H4 (cell line): Measurements from ENCODE around the gene AFF3. TPM values are rescaled to one million over a fixed set of nuclear protein-coding genes. Genes with fewer than 3 reads are reported as not detected.

Experiments used
- DNase-seq: peaks from one replicate; pipeline ENCODE4 v3.0.0-alpha.2; 2015; ENCODE audit warnings: low spot score
- total RNA-seq: library from RNA; depleted of rRNA; stranded (reverse); fragments of >200 nt; shearing (Covaris generic); gene quantifications from 2 replicates; pipeline ENCODE4 v1.2.3, GENCODE V29; 2014

AFF3 gene
- total RNA-seq, 1 experiment from 2014 or later: 0.37 TPM

DNA sequence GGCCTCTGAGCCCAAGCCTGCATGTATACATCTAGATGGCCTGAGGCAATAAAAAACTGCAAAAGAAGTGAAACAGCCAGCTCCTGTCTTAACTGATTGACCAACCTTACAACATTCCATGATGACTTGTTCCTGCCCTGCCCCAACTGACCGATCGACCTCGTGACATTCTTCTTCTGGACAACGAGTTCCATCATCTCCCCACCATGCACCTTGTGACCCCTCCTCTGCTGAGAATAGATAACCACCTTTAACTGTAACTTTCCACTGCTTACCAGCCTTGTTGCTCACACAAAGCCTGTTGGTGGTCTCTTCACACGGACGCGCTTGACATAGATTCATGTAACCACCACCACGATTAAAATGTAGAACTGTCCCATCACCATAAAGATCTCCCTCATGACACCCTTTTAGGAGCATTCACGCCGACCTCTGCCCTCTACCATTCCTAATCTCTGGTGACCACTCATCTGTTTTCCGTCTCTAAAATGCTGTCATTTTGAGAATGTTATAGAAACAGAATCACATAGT lies 532.5 kb downstream of the AFF3 start:
- no peak for DNase-seq

DNA sequence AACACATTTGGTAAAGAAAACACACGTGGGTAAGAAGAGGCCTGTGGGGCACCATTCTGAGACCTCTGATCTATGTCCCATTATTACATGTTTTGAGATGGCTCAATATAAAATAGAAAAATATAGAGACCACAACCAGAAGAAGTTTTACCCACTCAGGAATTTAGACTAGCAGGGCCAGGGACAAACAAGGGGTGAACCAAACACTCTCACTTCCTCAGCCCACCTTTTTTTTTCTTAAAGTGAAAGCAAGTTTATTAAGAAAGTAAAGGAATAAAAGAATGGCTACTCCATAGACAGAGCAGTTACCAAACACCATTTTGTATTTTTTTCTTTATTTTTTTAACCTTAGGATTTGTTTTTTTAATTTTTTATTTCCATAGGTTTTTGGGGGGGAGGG lies 533.5 kb downstream of the AFF3 start:
- no peak for DNase-seq

- DNase-seq: no peak
Observed at GRCh38 chr2:99607861-99608491, 534.4 kb downstream of the AFF3 start.

GRCh38 chr2:99607454-99607853 lies 534.9 kb downstream of the AFF3 start:
- DNase-seq: no peak

- no peak for DNase-seq
Observed at GRCh38 chr2:99605036-99605435, 537.4 kb downstream of the AFF3 start.

DNA sequence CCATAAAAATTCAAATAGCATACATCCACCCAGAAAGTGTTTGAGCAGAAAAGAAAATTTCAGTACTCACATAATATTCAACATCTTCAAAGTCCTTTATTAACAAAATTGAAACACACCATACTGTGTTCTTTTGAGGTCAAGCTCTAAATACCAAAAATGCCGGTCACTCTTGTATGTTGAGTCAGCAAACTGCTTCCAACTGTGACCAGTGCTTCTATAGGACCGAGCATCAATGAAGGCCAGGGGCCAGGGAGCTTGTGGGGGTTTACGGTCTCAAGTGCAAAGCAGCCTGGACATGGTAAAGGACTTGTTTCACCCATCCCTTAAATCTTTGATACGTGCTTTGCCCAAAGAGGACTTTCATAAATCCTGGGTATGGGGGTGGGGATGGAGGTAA lies 539.9 kb downstream of the AFF3 start:
- no peak for DNase-seq

DNA sequence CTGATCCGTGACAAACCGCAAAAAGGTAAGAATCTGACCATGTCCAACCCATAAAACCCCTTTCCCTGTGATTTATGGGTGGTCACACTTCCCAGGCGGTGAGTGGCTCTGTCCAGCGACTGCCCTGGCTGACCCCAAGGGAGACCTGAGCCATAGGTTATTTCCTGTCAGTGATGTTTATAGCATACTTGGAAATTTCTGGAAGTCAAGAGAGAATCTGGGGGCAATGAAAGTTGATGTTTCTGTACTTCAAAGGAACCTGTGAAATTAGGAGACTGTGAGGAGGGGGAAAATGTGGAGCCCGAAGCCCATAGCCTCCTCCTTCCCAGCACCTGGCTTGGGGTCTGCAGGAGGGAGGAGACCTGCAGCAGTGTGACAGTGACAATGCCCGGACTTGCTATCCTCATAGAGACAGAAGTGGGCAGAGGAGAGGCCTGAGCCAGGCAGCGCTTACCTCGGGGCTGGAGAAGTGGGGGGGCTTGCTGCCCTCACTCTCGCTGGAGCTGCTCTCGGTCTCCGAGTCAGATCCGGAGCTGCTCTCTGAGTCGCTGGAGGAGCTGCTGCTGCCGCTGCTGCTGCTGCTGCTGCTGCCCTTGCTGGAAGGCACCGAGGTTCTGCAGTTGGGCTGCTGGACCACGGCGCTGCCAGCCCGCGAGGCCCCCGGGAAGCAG lies 541.3 kb downstream of the AFF3 start:
- DNase-seq: no peak

- no peak for DNase-seq
Observed at GRCh38 chr2:99598441-99598840, 543.9 kb downstream of the AFF3 start.

DNA sequence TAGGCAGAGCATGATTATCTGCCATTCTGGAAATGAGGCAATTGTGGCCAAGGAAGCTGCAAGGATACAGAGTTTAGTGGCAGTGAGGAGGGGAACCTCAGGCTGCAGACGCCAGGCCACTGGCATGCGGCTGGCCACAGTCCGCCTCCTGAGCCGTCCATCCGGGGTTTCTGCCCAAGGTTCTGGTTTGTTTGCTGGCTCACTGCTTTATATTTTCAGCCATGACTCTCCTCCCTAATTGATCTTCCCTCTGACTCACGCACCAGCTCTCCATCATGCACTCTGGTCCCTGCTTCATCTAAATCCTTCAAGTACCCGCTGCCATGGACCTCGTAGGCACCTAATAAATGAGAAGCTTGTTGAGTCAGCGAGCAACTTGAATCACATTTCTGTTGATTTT lies 544.8 kb downstream of the AFF3 start:
- peak; percentile 29 for DNase-seq

GRCh38 chr2:99595373-99595772 lies 547.0 kb downstream of the AFF3 start:
- DNase-seq: no peak

DNA sequence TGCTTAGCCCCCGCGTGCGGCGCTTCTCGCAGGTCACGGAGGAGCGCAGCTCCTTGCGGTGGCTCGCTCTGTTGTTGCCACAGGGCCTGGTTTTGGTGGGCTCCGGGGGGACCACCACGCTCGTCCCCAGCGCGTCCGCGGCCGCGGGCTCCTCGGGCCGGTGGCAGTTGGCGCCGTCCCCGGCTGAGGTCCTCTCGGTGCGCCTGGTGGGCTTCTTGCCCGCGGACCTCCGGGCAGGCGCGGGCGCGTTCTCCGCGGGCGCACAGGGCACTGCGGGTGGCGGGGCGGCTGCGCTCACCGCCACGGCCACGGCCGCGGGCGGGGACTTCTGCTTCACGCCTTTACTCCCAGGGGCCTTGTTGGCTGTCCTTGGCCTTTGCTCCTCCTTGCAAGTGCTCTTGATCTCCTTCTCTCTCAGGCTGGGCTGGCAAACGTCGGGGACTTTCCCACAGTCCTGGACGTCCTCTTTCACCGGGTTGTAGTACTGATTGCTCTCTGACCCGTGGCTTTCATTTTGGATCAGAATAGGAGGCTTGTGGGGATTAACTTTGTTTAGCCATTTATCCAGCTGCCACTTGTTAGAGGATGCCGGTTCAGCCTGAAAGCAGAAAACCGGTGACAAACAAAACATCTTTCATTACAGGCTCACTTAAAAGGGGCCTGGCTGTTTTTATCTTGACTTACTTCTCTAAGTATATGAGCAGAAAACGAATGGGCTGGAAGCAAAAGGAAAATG lies 548.5 kb downstream of the AFF3 start:
- DNase-seq: no peak

- no peak for DNase-seq
Observed at GRCh38 chr2:99576775-99577174, 565.6 kb downstream of the AFF3 start.

GRCh38 chr2:99573634-99574251 lies 568.6 kb downstream of the AFF3 start:
- no peak for DNase-seq

- no peak for DNase-seq
Observed at GRCh38 chr2:99572373-99573164, 569.8 kb downstream of the AFF3 start.

DNA sequence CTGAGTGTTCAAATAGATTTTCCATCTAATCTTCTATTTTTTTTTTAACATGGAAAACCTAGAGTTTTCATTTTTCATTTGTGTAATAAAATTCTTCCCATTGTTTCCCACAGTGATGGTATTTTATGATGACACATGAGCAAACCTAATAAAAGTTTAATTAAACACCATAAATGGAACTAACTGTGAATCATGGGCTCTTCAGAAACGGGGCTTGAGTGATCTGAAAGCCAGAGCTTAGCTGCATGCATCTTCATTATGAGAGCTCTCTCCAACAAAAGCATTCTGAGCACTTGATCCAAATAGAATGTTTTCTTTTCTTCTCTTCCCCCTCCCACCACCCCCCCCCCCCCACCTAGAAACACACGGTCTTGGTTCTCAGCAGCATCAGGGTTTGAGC lies 570.4 kb downstream of the AFF3 start:
- DNase-seq: no peak

GRCh38 chr2:99571533-99571932 lies 570.9 kb downstream of the AFF3 start:
- no peak for DNase-seq

- DNase-seq: no peak
Observed at GRCh38 chr2:99571021-99571420, 571.4 kb downstream of the AFF3 start.

DNA sequence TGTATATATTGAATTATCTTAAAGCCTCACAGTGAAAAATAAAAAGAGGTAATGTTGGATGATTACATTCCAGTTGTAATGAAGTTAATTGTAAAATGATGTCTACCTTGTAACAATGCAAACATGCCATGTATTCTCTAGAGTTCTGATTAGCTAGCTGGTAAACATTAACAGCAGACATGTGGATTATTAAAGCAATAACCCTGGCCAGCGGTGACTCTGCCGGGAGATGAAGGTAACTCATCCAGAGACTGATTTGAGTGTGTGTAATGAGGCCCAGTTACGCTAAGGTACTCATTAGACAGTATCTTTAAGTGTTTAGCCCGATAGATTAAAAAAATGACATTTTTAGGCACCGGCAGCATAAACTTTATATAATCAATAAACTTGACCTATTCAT lies 573.0 kb downstream of the AFF3 start:
- DNase-seq: no peak

- no peak for DNase-seq
Observed at GRCh38 chr2:99565227-99565626, 577.2 kb downstream of the AFF3 start.

DNA sequence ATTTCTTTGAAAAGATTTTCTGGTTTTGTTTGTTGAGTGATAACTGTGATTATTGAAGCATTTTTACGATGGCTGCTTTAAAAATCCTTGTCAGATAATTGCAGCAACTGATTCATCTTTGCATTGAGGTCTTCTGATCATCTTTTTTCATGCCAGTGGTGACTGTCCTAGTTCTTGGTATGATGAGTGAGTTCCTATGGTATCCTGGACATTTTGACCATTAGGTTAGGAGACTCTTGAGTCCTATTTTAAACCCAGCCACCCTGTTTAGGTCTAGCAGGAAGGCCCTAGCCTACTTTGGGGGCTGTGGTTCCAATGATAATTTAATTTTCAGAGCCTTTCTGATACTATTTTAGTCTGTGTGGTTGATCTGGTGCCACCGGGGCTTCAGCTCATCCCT lies 579.9 kb downstream of the AFF3 start:
- no peak for DNase-seq

DNA sequence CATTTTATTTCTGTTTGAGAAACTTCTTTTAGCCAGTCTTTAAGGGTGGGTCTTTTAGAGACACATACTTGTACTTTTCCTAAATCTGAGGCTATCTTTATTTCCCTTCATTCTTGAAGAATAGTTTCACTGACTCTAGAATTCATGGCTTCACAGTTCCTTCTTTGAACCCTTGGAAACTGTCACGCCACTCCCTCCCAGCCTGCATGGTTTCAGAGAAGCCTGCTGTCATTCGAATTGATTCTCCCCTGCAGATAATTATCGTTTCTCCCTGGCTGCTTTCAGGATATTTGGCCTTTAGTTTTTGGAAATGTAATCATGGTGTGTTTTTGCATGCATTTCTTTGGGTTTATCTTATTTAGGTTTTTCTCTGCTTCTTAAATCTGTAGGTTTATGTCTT lies 580.6 kb downstream of the AFF3 start:
- no peak for DNase-seq
